HL-60 (cell line): Measurements from ENCODE around the gene CCDC57.

Experiments
- DNase-seq, 2 experiments: peaks; one replicate each; pipeline ENCODE4 v3.0.0-alpha.2; 2010 to 2020; ENCODE audit warnings: low read depth in 1 of 2, low spot score in 1 of 2
- H3K27ac ChIP-seq: fragments of 250-450 bp; sonication (Bioruptor Pico); replicated peaks from 2 replicates; pipeline ENCODE4 v1.5.1; 2020; ENCODE audit warnings: mild to moderate bottlenecking, moderate library complexity
- H3K27me3 ChIP-seq: fragments of 250-450 bp; sonication (Bioruptor Pico); 2 replicates; pipeline ENCODE4 v1.5.1; 2021; ENCODE audit warnings: mild to moderate bottlenecking, moderate library complexity; ENCODE audit not compliant: insufficient read depth, poor library complexity, severe bottlenecking
- H3K4me3 ChIP-seq: replicated peaks from 2 replicates; pipeline ENCODE4 v1.5.1; 2011; ENCODE audit warnings: mild to moderate bottlenecking, control low read depth, low read length; ENCODE audit not compliant: insufficient read depth
- CTCF ChIP-seq: IDR thresholded peaks from one replicate; pipeline ENCODE4 v1.5.1; 2011; ENCODE audit warnings: low read length, control low read depth, inconsistent platforms; ENCODE audit not compliant: insufficient read depth
- GABPA ChIP-seq: IDR thresholded peaks from 2 replicates; pipeline ENCODE4 v1.6.1; 2012; ENCODE audit warnings: low read depth
- POLR2AphosphoS5 ChIP-seq: IDR thresholded peaks from 2 replicates; pipeline ENCODE4 v1.6.1; 2012; ENCODE audit warnings: low read depth
- REST ChIP-seq: IDR thresholded peaks from 2 replicates; pipeline ENCODE4 v1.6.1; 2012; ENCODE audit warnings: low read depth; ENCODE audit not compliant: insufficient replicate concordance
- SPI1 ChIP-seq: IDR thresholded peaks from 2 replicates; pipeline ENCODE4 v1.6.1; 2012; ENCODE audit warnings: low read depth, mild to moderate bottlenecking, borderline replicate concordance

Gene CCDC57

GRCh38 chr17:82085931-82086764 lies 126.5 kb downstream of the CCDC57 start:
- peak; percentile 40; the same call in 1 of the 2 replicates for TF ChIP-seq POLR2AphosphoS5
- TF ChIP-seq CTCF = no peak
- no peaks in the 10 kb centered on the region for H3K27me3 ChIP-seq
- no peak overlapping the region for H3K27ac ChIP-seq
- no peak overlapping the region for H3K4me3 ChIP-seq
- DNase-seq = no peak

- no peak overlapping the region for H3K27ac ChIP-seq
- no peak overlapping the region for H3K4me3 ChIP-seq
- TF ChIP-seq REST (no peak), GABPA (no peak), SPI1 (no peak)
- H3K27me3 ChIP-seq = no peaks in the 10 kb centered on the region
- no peak for DNase-seq
These were observed 127.4 kb downstream of the CCDC57 start for GRCh38 chr17:82085031-82085861.

DNA sequence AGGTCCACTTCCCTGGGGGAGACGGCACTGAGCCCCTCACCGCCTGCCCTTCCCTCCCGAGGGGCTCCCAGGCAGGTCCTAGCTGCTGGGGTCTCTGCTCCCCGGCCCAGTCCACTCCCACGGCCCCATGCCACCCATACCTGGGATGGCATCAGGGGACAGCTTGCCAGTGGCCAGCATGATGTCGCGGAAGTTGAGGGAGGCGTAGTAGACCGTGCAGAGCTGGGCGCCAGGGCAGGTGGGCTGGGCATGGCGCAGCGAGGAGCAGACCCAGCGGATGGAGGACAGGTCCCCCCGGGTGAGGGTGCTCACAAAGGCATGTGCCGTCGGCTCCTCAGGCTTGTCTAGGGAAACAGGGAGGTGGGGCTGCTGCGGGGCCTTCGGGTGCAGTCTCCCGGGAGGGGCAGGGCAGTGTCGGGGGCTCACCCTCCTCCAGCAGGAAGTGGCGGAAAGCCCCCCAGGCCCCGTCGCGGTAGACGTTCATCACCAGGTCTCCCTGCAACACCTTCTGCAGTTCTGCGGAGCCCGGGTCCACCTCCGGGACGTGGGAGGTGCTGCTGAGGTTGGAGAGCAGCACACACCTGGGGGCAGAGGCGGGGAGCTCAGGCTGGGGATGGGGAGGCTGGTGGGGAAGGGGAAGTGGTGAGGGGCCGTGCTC lies 128.1 kb downstream of the CCDC57 start:
- Histone ChIP-seq H3K27me3 (no peaks in the 10 kb centered on the region), H3K4me3 (no peak overlapping the region), H3K27ac (no peak overlapping the region)
- TF ChIP-seq REST (no peak), POLR2AphosphoS5 (no peak), CTCF (no peak), SPI1 (no peak), GABPA (no peak)
- no peak for DNase-seq
